Heart right ventricle (tissue), 16 donors: ENCODE measurements around the gene PRM1. TPM values are rescaled to one million over a fixed set of nuclear protein-coding genes. Genes with fewer than 3 reads are reported as not detected.

Experiments used
- ATAC-seq, 8 donors: fragments of 200-7000 bp; cut with Tn5 transposase; one replicate each; pipeline ENCODE4 v1.9.1; 2020; ENCODE audit warnings: mild to moderate bottlenecking in 8 of 8, moderate library complexity in 8 of 8, moderate number of reproducible peaks in 1 of 8
- DNase-seq, 2 donors: peaks; one replicate each; pipeline ENCODE4 v3.0.0-alpha.2; 2020
- H3K27ac ChIP-seq, 10 donors: fragments of 200-600 bp; sonication (generic) in 2 of 10; one replicate each; pipeline versions ENCODE4 v1.5.0 to v1.8.0; 2020 to 2022; ENCODE audit warnings: mild to moderate bottlenecking in 3 of 10
- H3K27me3 ChIP-seq, 7 donors: fragments of 200-600 bp; one replicate each; pipeline ENCODE4 v1.8.0; 2021 to 2022; ENCODE audit warnings: mild to moderate bottlenecking in 2 of 7
- H3K36me3 ChIP-seq, 9 donors: fragments of 200-600 bp; sonication (generic) in 1 of 9; one replicate each; pipeline versions ENCODE4 v1.5.0 to v1.8.0; 2020 to 2022; ENCODE audit warnings: mild to moderate bottlenecking in 2 of 9
- H3K4me1 ChIP-seq, 9 donors: fragments of 200-600 bp; sonication (generic) in 1 of 9; one replicate each; pipeline versions ENCODE4 v1.5.0 to v1.8.0; 2020 to 2022; ENCODE audit warnings: mild to moderate bottlenecking in 4 of 9
- H3K4me3 ChIP-seq, 10 donors: fragments of 200-600 bp; sonication (generic) in 2 of 10; one replicate each; pipeline versions ENCODE4 v1.5.0 to v1.8.0; 2020 to 2022; ENCODE audit warnings: mild to moderate bottlenecking in 7 of 10, moderate library complexity in 2 of 10
- H3K9me3 ChIP-seq, 11 donors: fragments of 200-600 bp in 10 of 11; sonication (generic) in 2 of 11; one replicate each; pipeline versions ENCODE4 v1.5.0 to v1.8.0; 2013 to 2022; ENCODE audit warnings: mild to moderate bottlenecking in 2 of 11, control low read depth in 1 of 11, moderate library complexity in 1 of 11
- CTCF ChIP-seq, 9 donors: fragments of 200-600 bp; sonication (generic) in 2 of 9; IDR thresholded peaks; one replicate each; pipeline versions ENCODE4 v1.5.0 to v1.8.0; 2021 to 2022; ENCODE audit warnings: antibody characterized with exemption in 9 of 9, mild to moderate bottlenecking in 5 of 9, moderate library complexity in 1 of 9
- WGBS, 2 donors: extraction: QIAGEN DNeasy Blood & Tissue Kit; methylation state at CpG; one replicate each; pipeline ENCODE4 v1.1.7; 2013; ENCODE audit warnings: inconsistent platforms in 1 of 2; 5-methylcytosine and 5-hydroxymethylcytosine counted together
- intact Hi-C, 10 donors: fragments of 100-400 bp; cut with DNase I; formaldehyde crosslinking; loops; one replicate each; pipeline versions ENCODE4 v1.11.1 to v1.14.2; 2022
- polyA plus RNA-seq, 2 donors: library from polyadenylated mRNA; stranded (reverse); fragments of 200-250 nt; gene quantifications; one replicate each; pipeline ENCODE4 v1.2.3, GENCODE V29; 2013
- total RNA-seq, 10 donors: library from RNA; stranded (reverse); fragmentation: NEBNext Ultra II Directional in 3 of 10; extraction: Animal tissue kit (Norgen Biotek cat#: 25700) in 3 of 10; gene quantifications; one replicate each; pipeline versions ENCODE4 v1.2.1 to v1.2.4, GENCODE V29; 2021 to 2023
- donor health status: Arrhythmogenic right ventricular cardiomyopathy.
- donor health status: ischemic (EF 13 %, LVEDD 7.1; RV severe dilation, severe dysfunction).
- donor health status: healthy with polysubstance abuse.
- donor health status: DM: no; HTN: yes; CAD: no.
- donor health status: DM: no; HTN: no; CAD: no.
- donor health status: ischemic (EF 25% LVEDD 6.9; RV normal size, moderate dysfunction).
- donor health status: ischemic (EF 25% LVEDD 5.7; RV mildly dilated, moderate dysfunction).
- donor health status: healthy.
- donor health status: DM: yes; HTN: yes; CAD: no.
- donor health status: Ischemic cardiomyopathy.
- donor health status: ischemic (EF 35%, LVEDD 5.7; RV mildly dilated, moderate dysfunction).
- donor health status: nonischemic (EF 11% LVEDD 7.7; RV severe dilation, severe dysfunction).
- donor health status: DM: yes; HTN: yes; CAD: no.
- donor health status: PGD.
- donor health status: ischemic (EF 29% LVEDD 5.4; RV normal size, mild dysfunction).
- donor health status: nonischemic (EF 23%, LVEDD 6.1; RV moderate dilation, normal function).

The PRM1 gene
- total and polyA plus RNA-seq, 12 donors, result not detected

GRCh38 chr16:11296706-11297491, 15.8 kb upstream of the PRM1 start:
- 39 to 45% methylated on average over 10 of the region's 10 CpGs for WGBS, 2 donors
- peak overlapping the region; percentile 3 to 80 (median 44) for H3K27ac ChIP-seq
- no peaks in the 10 kb centered on the region for H3K9me3 ChIP-seq
- DNase-seq (no peak), ATAC-seq (peak; percentile 22 to 83 (median 70))
- no peaks in the 10 kb centered on the region for H3K36me3 ChIP-seq
- H3K4me3 ChIP-seq, result peak overlapping the region in 6 of 10 donors; percentile 2 to 31 (median 18)
- peaks cover 0 to 20% (median 12%) of the 10 kb centered on the region in 9 donors for H3K4me1 ChIP-seq
- no peak for TF ChIP-seq CTCF (IDR thresholded peaks at IDR 0.05)
- intact Hi-C loops, result no loop called here
- no peaks in the 10 kb centered on the region for H3K27me3 ChIP-seq

GRCh38 chr16:11296351-11296705, 15.2 kb upstream of the PRM1 start:
- 92% methylated on average over 3 of the region's 3 CpGs for WGBS, 2 donors
- no peak for DNase-seq
- intact Hi-C loops, result no loop called here
- Histone ChIP-seq H3K27me3 (no peaks in the 10 kb centered on the region), H3K36me3 (no peaks in the 10 kb centered on the region), H3K4me1 (peaks cover 0 to 20% (median 12%) of the 10 kb centered on the region in 9 donors), H3K4me3 (no peak overlapping the region), H3K27ac (no peak overlapping the region), H3K9me3 (no peaks in the 10 kb centered on the region)
- ATAC-seq, result no peak
- no peak for TF ChIP-seq CTCF (IDR thresholded peaks at IDR 0.05)

- H3K27me3 ChIP-seq, result peaks cover 0 to under 1% (median 0%) of the 10 kb centered on the region in 7 donors
- H3K9me3 ChIP-seq, result no peaks in the 10 kb centered on the region
- TF ChIP-seq CTCF (IDR thresholded peaks at IDR 0.05), result no peak
- no peak overlapping the region for H3K27ac ChIP-seq
- ATAC-seq, result no peak
- no peak for DNase-seq
- no peaks in the 10 kb centered on the region for H3K36me3 ChIP-seq
- WGBS, 2 donors, result 91 to 99% methylated on average over 4 of the region's 4 CpGs
- H3K4me1 ChIP-seq, result peaks cover 0 to 20% (median 12%) of the 10 kb centered on the region in 9 donors
- intact Hi-C loops, result no loop called here
- no peak overlapping the region for H3K4me3 ChIP-seq
Observed at GRCh38 chr16:11295672-11296071, 14.5 kb upstream of the PRM1 start.

- ATAC-seq (no peak), DNase-seq (no peak)
- H3K4me1 ChIP-seq, result peaks cover 0 to 9% (median 6%) of the 10 kb centered on the region in 9 donors
- H3K27ac ChIP-seq, result no peak overlapping the region
- H3K9me3 ChIP-seq, result no peaks in the 10 kb centered on the region
- H3K4me3 ChIP-seq, result no peak overlapping the region
- intact Hi-C loops, result no loop called here
- H3K27me3 ChIP-seq, result peaks cover 0 to 4% (median 0%) of the 10 kb centered on the region in 7 donors
- 85 to 88% methylated on average over 7 of the region's 7 CpGs for WGBS, 2 donors
- TF ChIP-seq CTCF (IDR thresholded peaks at IDR 0.05), result no peak
- no peaks in the 10 kb centered on the region for H3K36me3 ChIP-seq
Observed at GRCh38 chr16:11292076-11292748, 11.1 kb upstream of the PRM1 start.
